K562 (cell line): ENCODE data around the gene LRRC15. TPM values are rescaled to one million over a fixed set of nuclear protein-coding genes. Genes with fewer than 3 reads are reported as not detected.
A peak's percentile ranks its signal among the peaks of the same experiment; 100 is the strongest.

ENCODE experiments used
- ARID1B ChIP-seq: fragments of 450-650 bp; IDR thresholded peaks from 2 replicates; pipeline ENCODE4 v1.6.1; 2016; ENCODE audit warnings: antibody characterized with exemption, mild to moderate bottlenecking, inconsistent platforms
- ARNT ChIP-seq, 2 experiments: fragments of 450-650 bp; IDR thresholded peaks; 2 replicates each; pipeline ENCODE4 v1.6.1; 2016; ENCODE audit warnings: mild to moderate bottlenecking in 1 of 2
- ATF7 ChIP-seq: fragments of 450-650 bp; IDR thresholded peaks from 2 replicates; pipeline ENCODE4 v1.7.1; 2014; ENCODE audit warnings: mild to moderate bottlenecking, moderate library complexity
- BHLHE40 ChIP-seq: IDR thresholded peaks from 2 replicates; pipeline ENCODE4 v1.6.1; 2011; ENCODE audit warnings: low read length, improper control_type of control experiment
- E2F3 ChIP-seq: fragments of 250-450 bp; sonication (Bioruptor Pico); IDR thresholded peaks from 2 replicates; pipeline ENCODE4 v1.4.0; 2020; ENCODE audit warnings: mild to moderate bottlenecking
- HDAC2 ChIP-seq: fragments of 450-650 bp; IDR thresholded peaks from 2 replicates; pipeline ENCODE4 v1.6.1; 2016; ENCODE audit warnings: mild to moderate bottlenecking
- HNRNPLL ChIP-seq: fragments of 200-400 bp; formaldehyde crosslinking; IDR thresholded peaks from 2 replicates; pipeline ENCODE4 v1.6.1; 2017; ENCODE audit warnings: low read length, low read depth, mild to moderate bottlenecking; ENCODE audit not compliant: poor library complexity, severe bottlenecking
- KDM1A ChIP-seq, 2 experiments: fragments of 450-650 bp; IDR thresholded peaks; 2 replicates each; pipeline ENCODE4 v1.6.1; 2016; ENCODE audit warnings: mild to moderate bottlenecking in 2 of 2
- LEF1 ChIP-seq: fragments of 450-650 bp; IDR thresholded peaks from 2 replicates; pipeline ENCODE4 v1.6.1; 2016; ENCODE audit warnings: mild to moderate bottlenecking
- MAFG ChIP-seq: fragments of 450-650 bp; conservative IDR thresholded peaks from 2 replicates; pipeline ENCODE4 v1.6.1; 2016; ENCODE audit warnings: missing genetic modification characterization, missing compliant biosample characterization
- NFE2 ChIP-seq: IDR thresholded peaks from 2 replicates; pipeline ENCODE4 v1.6.1; 2014; ENCODE audit warnings: antibody characterized with exemption, low read depth
- TBL1XR1 ChIP-seq, 2 experiments: IDR thresholded peaks; 2 replicates each; pipeline ENCODE4 v1.6.1; 2012; ENCODE audit warnings: improper control_type of control experiment in 2 of 2, low read length in 2 of 2, mild to moderate bottlenecking in 1 of 2
- YBX1 ChIP-seq: fragments of 450-650 bp; IDR thresholded peaks from 2 replicates; pipeline ENCODE4 v1.7.1; 2016; ENCODE audit warnings: mild to moderate bottlenecking
- ZNF124 ChIP-seq: sonication (generic); formaldehyde crosslinking; IDR thresholded peaks from 2 replicates; pipeline ENCODE4 v1.8.1; 2022; ENCODE audit warnings: missing genetic modification reagents
- ZNF165 ChIP-seq: fragments of 250-450 bp; sonication (Bioruptor Pico); IDR thresholded peaks from 2 replicates; pipeline ENCODE4 v1.4.0; 2020; ENCODE audit warnings: borderline replicate concordance
- ZNF354B ChIP-seq: fragments of 250-450 bp; sonication (Bioruptor Pico); IDR thresholded peaks from 2 replicates; pipeline ENCODE4 v1.4.0; 2020
- ZNF507 ChIP-seq: conservative IDR thresholded peaks from 2 replicates; pipeline ENCODE4 v1.6.1; 2017; ENCODE audit warnings: missing genetic modification characterization, missing compliant biosample characterization
- ZNF586 ChIP-seq: fragments of 450-650 bp; formaldehyde crosslinking; conservative IDR thresholded peaks from 2 replicates; pipeline ENCODE4 v1.4.0; 2020; ENCODE audit warnings: mild to moderate bottlenecking, moderate library complexity
- ZNF717 ChIP-seq: fragments of 250-450 bp; sonication (Bioruptor Pico); IDR thresholded peaks from 2 replicates; pipeline ENCODE4 v1.5.0; 2021
- polyA plus RNA-seq, 8 experiments: library from polyadenylated mRNA; depleted of rRNA in 4 of 8; stranded (reverse) in 5 of 8; unstranded in 3 of 8; fragments of >200 nt; fragmentation: Nextera tagmentation in 2 of 8; fragmentation: Illumina TruSeq in 1 of 8; extraction: Ambion mirVana in 2 of 8; extraction: Trizol in 1 of 8; gene quantifications; 2 replicates each; pipeline versions ENCODE4 v1.2.1 to v1.2.3, GENCODE V29; 2011 to 2014; ENCODE audit warnings: inconsistent platforms in 1 of 8, missing spikeins in 1 of 8
- total RNA-seq, 7 experiments: library from RNA; depleted of rRNA in 6 of 7; stranded (reverse); fragments of >200 nt in 6 of 7; fragmentation: Illumina TruSeq in 2 of 7; extraction: Trizol in 2 of 7; gene quantifications; 2 replicates each; pipeline versions ENCODE4 v1.2.1 to v1.2.3, GENCODE V29; 2011 to 2021; ENCODE audit warnings: low replicate concordance in 1 of 7
- TF ChIP-seq, protein P1 (sequence below), 2 experiments: IDR thresholded peaks; 2 replicates each; pipeline ENCODE4 v1.6.1; 2011; ENCODE audit warnings: borderline replicate concordance in 1 of 2, control low read depth in 1 of 2, low read depth in 1 of 2, low read length in 1 of 2, mild to moderate bottlenecking in 1 of 2, mixed read lengths in 1 of 2, moderate library complexity in 1 of 2; ENCODE audit not compliant: insufficient read depth in 1 of 2, insufficient read length in 1 of 2, poor library complexity in 1 of 2, severe bottlenecking in 1 of 2; ENCODE audit errors: extremely low read depth in 1 of 2
- TF ChIP-seq, protein P2 (sequence below), 2 experiments: IDR thresholded peaks in 1 of 2; conservative IDR thresholded peaks in 1 of 2; 2 replicates each; pipeline ENCODE4 v1.6.1; 2016; ENCODE audit warnings: low read depth in 2 of 2, mild to moderate bottlenecking in 1 of 2, missing compliant biosample characterization in 1 of 2, missing genetic modification characterization in 1 of 2, moderate library complexity in 1 of 2
- TF ChIP-seq, protein P3 (sequence below): sonication (generic); formaldehyde crosslinking; IDR thresholded peaks from 2 replicates; pipeline ENCODE4 v1.8.0; 2022; ENCODE audit warnings: missing genetic modification reagents, mild to moderate bottlenecking, moderate library complexity, borderline replicate concordance
- TF ChIP-seq, protein P4 (sequence below): sonication (generic); formaldehyde crosslinking; IDR thresholded peaks from 2 replicates; pipeline ENCODE4 v1.8.1; 2022; ENCODE audit warnings: missing genetic modification reagents

The LRRC15 gene
- total and polyA plus RNA-seq, 9 of the 15 experiments (the other 6 are each of a cell fraction or from before 2014, with no cell fraction given) = not detected

DNA sequence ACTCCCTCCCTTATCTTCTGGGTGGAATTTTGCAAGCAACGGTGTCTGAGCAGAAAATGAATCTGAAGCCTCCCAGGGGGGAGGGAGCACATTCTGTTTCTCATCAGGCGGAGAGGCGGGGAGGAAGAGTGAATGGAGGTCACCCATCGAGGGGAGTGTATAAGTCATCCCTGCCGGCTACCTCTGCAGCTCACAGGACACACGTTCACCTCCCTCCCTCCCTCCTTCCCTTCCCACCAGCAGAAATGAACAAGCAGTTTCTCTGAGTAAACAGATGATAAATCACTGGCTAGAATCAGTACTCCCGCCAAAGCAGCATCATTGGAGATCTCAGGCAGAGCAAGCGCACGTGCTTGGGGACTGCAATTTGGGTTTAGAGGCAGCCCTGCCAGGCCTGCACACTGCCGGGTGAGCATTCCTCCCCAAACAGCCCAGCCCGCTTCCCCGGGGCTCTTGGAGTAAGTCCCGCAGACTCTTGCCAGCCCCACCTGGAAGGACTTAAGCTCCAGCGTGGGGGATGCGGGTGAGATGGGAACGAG, 56.7 kb downstream of the LRRC15 start (continued):
- TF ChIP-seq HDAC2 (peak; percentile 97), ZNF165 (CRISPR knock-in tag) (no peak), ZNF717 (CRISPR knock-in tag) (no peak), ARID1B (peak; percentile 56), BHLHE40 (peak; percentile 96), YBX1 (no peak), LEF1 (peak; percentile 48; the same call in 1 of the 2 replicates), TBL1XR1 (IDR thresholded peaks at IDR 0.05; ENCODE audit: low read length in 2 of 2) (peak in 1 of 2 experiments; percentile 10; a peak in 1 of 4 replicates), ZNF586 (no peak), ATF7 (0 out of 2 replicates have a peak, but pooled peaks have one; percentile 42), ZNF507 (tag) (no peak), MAFG (tag) (peak; percentile 74), ZNF124 (CRISPR knock-in tag) (no peak), E2F3 (peak; percentile 78), HNRNPLL (no peak), ARNT (IDR thresholded peaks at IDR 0.05) (0 out of 4 replicates have a peak, but pooled peaks of 1 of the 2 experiments have one; percentile 25), ZNF354B (CRISPR knock-in tag) (no peak), KDM1A (IDR thresholded peaks at IDR 0.05) (peak; percentile 98), NFE2 (peak; percentile 88)
- TF ChIP-seq, protein P1, sequence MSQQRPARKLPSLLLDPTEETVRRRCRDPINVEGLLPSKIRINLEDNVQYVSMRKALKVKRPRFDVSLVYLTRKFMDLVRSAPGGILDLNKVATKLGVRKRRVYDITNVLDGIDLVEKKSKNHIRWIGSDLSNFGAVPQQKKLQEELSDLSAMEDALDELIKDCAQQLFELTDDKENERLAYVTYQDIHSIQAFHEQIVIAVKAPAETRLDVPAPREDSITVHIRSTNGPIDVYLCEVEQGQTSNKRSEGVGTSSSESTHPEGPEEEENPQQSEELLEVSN (IDR thresholded peaks at IDR 0.05; ENCODE audit: borderline replicate concordance in 1 of 2, extremely low read depth in 1 of 2, insufficient read depth in 1 of 2, insufficient read length in 1 of 2, low read depth in 1 of 2, low read length in 1 of 2, poor library complexity in 1 of 2, severe bottlenecking in 1 of 2) = peak; percentile 81 to 86
- TF ChIP-seq, protein P2, sequence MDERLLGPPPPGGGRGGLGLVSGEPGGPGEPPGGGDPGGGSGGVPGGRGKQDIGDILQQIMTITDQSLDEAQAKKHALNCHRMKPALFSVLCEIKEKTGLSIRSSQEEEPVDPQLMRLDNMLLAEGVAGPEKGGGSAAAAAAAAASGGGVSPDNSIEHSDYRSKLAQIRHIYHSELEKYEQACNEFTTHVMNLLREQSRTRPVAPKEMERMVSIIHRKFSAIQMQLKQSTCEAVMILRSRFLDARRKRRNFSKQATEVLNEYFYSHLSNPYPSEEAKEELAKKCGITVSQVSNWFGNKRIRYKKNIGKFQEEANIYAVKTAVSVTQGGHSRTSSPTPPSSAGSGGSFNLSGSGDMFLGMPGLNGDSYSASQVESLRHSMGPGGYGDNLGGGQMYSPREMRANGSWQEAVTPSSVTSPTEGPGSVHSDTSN (CRISPR knock-in tag; IDR thresholded peaks at IDR 0.05; ENCODE audit: low read depth) = no peak
- TF ChIP-seq, protein P2 (tag; conservative IDR thresholded peaks at IDR 0.05; ENCODE audit: low read depth) = peak; percentile 85
- TF ChIP-seq, protein P3, sequence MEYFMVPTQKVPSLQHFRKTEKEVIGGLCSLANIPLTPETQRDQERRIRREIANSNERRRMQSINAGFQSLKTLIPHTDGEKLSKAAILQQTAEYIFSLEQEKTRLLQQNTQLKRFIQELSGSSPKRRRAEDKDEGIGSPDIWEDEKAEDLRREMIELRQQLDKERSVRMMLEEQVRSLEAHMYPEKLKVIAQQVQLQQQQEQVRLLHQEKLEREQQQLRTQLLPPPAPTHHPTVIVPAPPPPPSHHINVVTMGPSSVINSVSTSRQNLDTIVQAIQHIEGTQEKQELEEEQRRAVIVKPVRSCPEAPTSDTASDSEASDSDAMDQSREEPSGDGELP (CRISPR knock-in tag) = peak; percentile 38
- TF ChIP-seq, protein P4, sequence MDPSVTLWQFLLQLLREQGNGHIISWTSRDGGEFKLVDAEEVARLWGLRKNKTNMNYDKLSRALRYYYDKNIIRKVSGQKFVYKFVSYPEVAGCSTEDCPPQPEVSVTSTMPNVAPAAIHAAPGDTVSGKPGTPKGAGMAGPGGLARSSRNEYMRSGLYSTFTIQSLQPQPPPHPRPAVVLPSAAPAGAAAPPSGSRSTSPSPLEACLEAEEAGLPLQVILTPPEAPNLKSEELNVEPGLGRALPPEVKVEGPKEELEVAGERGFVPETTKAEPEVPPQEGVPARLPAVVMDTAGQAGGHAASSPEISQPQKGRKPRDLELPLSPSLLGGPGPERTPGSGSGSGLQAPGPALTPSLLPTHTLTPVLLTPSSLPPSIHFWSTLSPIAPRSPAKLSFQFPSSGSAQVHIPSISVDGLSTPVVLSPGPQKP = no peak
